Fibroblast of skin of back (primary cell): ENCODE results near the gene PRAMEF14. TPM values are rescaled to one million over a fixed set of nuclear protein-coding genes. Genes with fewer than 3 reads are reported as not detected.
"Not testable (repeated sequence)": the region's sequence is repeated elsewhere in the genome, so short reads cannot be mapped to it uniquely, and the experiment has no call there.

Experiments
- DNase-seq: peaks from one replicate; pipeline ENCODE4 v3.0.0-alpha.2; 2013
- polyA plus RNA-seq, 2 experiments: library from polyadenylated mRNA; unstranded; fragments of 120-200 nt; gene quantifications; one replicate each; pipeline ENCODE4 v1.2.1, GENCODE V29; 2013; ENCODE audit not compliant: insufficient read length in 2 of 2

Gene PRAMEF14
- polyA plus RNA-seq (2013, experiment 1 of 2; ENCODE audit: insufficient read length) = not detected
- not detected for polyA plus RNA-seq (2013, experiment 2 of 2; ENCODE audit: insufficient read length)

- not testable (repeated sequence) for DNase-seq
These were observed at the start of gene PRAMEF14 for GRCh38 chr1:13347034-13347433. TSS of gene PRAMEF14 (minus strand) at chr1:13347134. CDS start at chr1:13345314, 1,820 bp downstream.

GRCh38 chr1:13395311-13395710 lies 48.4 kb upstream of the PRAMEF14 start:
- not testable (repeated sequence) for DNase-seq

GRCh38 chr1:13394761-13395160 lies 47.8 kb upstream of the PRAMEF14 start:
- DNase-seq = not testable (repeated sequence)

- DNase-seq = not testable (repeated sequence)
These were observed 46.1 kb upstream of the PRAMEF14 start for GRCh38 chr1:13393004-13393403.

GRCh38 chr1:13389332-13389731 lies 42.4 kb upstream of the PRAMEF14 start, which contains the start of gene PRAMEF17:
TSS of gene PRAMEF17 (plus strand) at chr1:13389632. CDS start at chr1:13389658, 26 bp downstream.
- DNase-seq = not testable (repeated sequence)

GRCh38 chr1:13380380-13380779 lies 33.4 kb upstream of the PRAMEF14 start:
- DNase-seq = not testable (repeated sequence)

GRCh38 chr1:13378983-13379382 lies 32.0 kb upstream of the PRAMEF14 start:
- DNase-seq = not testable (repeated sequence)

- not testable (repeated sequence) for DNase-seq
These were observed 21.6 kb upstream of the PRAMEF14 start for GRCh38 chr1:13368544-13368943.

GRCh38 chr1:13366536-13366935 lies 19.6 kb upstream of the PRAMEF14 start:
- not testable (repeated sequence) for DNase-seq

GRCh38 chr1:13364928-13365327 lies 18.0 kb upstream of the PRAMEF14 start:
- not testable (repeated sequence) for DNase-seq

GRCh38 chr1:13362364-13362763 lies 15.4 kb upstream of the PRAMEF14 start:
- DNase-seq = not testable (repeated sequence)

- peak; percentile 38 for DNase-seq
These were observed 9.8 kb upstream of the PRAMEF14 start for GRCh38 chr1:13356774-13357173.

- DNase-seq = not testable (repeated sequence)
These were observed 7.5 kb upstream of the PRAMEF14 start for GRCh38 chr1:13354475-13354874.

- not testable (repeated sequence) for DNase-seq
These were observed 6.5 kb upstream of the PRAMEF14 start for GRCh38 chr1:13353476-13353875.

GRCh38 chr1:13342496-13342895 lies 4.4 kb downstream of the PRAMEF14 start:
- not testable (repeated sequence) for DNase-seq

GRCh38 chr1:13315281-13315680 lies 31.7 kb downstream of the PRAMEF14 start, which contains the start of gene PRAMEF15:
TSS of gene PRAMEF15 (plus strand) at chr1:13315581. CDS start at chr1:13318408, 2,827 bp downstream.
- DNase-seq = not testable (repeated sequence)

GRCh38 chr1:13303239-13303638 lies 43.7 kb downstream of the PRAMEF14 start, which contains the start of gene PRAMEF33:
TSS of gene PRAMEF33 (plus strand) at chr1:13303539. CDS start at chr1:13305955, 2,416 bp downstream.
- not testable (repeated sequence) for DNase-seq

- DNase-seq = not testable (repeated sequence)
These were observed 44.7 kb downstream of the PRAMEF14 start for GRCh38 chr1:13302197-13302596.

GRCh38 chr1:13298699-13299098 lies 48.2 kb downstream of the PRAMEF14 start:
- not testable (repeated sequence) for DNase-seq

GRCh38 chr1:13297216-13297931 lies 49.6 kb downstream of the PRAMEF14 start:
- not testable (repeated sequence) for DNase-seq
